EL (cell line): ENCODE measurements around the gene C2orf92.

Experiments used
- DNase-seq: peaks from one replicate; pipeline ENCODE4 v3.0.0-alpha.2; 2016

C2orf92 gene

GRCh38 chr2:97732436-97733340 lies 63.2 kb downstream of the C2orf92 start:
- DNase-seq, result no peak

DNA sequence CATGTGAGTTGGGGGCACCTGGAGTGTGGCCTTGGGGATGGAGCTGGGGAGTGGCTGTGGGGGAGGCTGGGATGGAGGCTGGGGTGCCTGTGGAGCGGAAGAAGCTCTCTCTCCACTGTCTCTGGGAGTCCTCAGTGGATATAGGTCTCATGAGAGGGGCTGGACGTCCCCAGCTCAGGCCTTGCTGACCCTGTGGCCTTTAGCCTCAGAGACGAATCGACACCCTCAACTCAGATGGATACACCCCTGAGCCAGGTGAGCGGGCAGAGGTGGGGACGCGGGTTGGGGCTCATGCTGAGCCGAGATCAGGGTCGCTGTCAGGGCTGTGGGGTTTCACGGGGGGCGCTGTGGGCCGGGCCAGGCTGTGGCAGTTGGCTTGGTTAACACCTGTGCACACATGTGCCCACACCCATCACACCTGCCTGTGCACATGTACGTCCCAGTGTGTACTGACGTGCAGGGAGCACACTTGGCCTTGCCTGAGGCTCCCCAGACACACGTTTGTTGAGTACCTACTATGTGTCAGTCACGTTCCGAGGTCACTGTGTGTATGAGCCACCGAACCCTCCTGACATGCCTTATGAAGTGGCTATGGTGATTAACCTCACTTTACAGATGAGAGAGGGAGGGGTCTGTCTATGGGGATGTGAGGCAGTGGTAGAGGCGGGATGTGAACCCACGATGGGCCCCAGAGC lies 64.0 kb downstream of the C2orf92 start:
- DNase-seq, result no peak

DNA sequence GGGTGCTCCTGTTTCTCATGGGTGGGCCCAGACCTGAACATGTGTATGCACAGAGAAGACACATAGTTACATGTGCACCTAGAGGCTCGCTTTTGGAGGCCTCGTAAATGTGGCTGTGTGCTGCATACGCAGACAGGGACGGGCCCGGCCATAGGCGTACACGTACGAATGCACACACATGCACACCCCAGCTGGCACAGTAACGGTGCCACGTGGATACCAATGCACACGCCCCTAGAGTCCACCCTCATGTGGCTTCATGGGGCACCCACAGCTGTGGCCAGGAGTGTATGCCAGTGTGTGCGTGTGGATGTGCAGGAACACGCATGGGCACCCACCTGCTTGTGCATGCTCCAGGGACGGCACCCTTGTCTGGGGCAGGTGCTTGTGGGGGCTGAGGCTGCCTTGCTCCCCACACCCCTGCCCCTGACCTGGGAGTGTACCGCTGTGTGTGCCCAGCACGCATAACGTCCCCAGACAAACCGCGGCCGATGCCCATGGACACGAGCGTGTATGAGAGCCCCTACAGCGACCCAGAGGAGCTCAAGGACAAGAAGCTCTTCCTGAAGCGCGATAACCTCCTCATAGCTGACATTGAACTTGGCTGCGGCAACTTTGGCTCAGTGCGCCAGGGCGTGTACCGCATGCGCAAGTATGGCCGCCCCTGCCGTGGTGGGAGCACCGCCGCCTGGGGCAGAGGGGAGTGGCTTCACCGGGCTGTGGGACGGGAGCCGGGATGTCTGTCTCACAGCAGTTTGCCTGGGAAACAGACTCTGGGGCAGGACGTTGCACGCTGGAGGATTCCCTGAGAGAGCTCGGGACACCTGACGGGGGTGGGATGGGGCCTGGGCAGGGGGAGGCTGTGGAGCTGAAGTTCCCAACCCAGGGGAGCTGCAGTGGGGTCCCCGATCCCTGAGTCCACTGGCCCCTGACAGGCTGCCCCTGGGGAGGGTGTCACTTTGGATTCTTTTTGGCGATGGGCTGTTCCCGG lies 64.8 kb downstream of the C2orf92 start:
- no peak for DNase-seq

DNA sequence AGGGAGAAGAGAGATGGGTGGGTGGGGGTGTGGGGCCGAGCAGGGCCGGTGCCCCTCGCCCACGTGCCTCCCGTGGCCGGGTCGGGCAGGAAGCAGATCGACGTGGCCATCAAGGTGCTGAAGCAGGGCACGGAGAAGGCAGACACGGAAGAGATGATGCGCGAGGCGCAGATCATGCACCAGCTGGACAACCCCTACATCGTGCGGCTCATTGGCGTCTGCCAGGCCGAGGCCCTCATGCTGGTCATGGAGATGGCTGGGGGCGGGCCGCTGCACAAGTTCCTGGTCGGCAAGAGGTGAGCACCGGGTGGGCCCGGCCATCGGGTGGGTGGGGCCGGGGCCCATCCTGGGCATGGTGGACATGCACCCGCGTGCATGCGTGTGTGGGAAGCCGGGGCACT lies 65.6 kb downstream of the C2orf92 start:
- DNase-seq, result no peak

- DNase-seq, result no peak
Measured at GRCh38 chr2:97736185-97736584, 66.7 kb downstream of the C2orf92 start.

GRCh38 chr2:97736608-97737330 lies 67.3 kb downstream of the C2orf92 start:
- no peak for DNase-seq

DNA sequence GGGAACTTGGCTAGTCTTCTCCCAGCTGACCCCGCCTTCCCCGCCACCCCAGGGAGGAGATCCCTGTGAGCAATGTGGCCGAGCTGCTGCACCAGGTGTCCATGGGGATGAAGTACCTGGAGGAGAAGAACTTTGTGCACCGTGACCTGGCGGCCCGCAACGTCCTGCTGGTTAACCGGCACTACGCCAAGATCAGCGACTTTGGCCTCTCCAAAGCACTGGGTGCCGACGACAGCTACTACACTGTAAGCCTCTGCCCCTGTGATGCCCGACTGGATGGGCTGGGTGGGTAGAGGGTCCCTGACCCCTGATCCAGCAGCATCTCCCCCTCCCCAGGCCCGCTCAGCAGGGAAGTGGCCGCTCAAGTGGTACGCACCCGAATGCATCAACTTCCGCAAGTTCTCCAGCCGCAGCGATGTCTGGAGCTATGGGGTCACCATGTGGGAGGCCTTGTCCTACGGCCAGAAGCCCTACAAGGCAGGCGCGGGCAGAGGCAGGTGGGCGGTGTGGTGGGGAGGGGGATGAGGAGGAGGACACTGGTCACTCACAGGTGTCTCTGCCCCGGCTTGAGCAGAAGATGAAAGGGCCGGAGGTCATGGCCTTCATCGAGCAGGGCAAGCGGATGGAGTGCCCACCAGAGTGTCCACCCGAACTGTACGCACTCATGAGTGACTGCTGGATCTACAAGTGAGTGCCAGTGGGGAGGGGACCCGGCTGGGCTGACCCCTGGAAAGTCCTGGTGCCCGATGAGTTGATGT lies 68.1 kb downstream of the C2orf92 start:
- no peak for DNase-seq

DNA sequence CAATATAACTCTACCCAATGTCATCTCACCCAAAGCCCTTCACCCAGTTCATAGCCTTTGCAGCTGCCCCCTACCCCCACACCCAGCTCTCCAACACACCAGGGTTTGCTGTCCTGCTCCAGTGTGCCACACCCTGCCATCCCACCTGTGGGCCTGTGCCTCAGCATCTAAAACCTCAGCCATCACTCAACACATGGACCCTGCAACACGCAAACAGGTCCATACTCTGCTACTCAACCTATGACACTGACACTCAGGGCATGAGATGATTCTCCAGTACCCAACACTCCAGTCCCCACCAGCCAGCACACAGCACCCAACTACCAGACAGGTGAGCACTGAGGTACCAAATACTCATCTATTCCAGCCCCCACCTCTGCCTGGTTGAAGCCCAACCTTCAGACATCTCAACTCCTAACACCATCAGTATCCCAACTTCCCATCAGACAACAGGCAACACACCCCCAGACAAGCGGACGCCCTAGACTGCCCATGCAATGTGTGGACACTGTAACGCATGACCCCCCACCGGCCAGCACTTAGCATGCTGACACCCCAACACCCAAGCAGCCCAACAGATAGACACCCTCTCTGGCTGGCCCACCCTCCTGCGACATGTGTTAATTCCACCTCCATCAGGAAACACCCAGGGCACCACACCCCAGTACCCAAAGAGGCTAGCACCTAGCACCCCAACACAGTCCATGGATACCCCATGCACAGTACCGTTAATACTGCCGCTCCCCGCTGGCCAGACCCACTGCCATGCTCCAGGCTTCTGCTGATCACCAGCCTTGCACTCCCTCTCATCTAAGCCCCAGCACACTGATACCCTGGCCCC lies 68.9 kb downstream of the C2orf92 start:
- DNase-seq, result no peak

DNA sequence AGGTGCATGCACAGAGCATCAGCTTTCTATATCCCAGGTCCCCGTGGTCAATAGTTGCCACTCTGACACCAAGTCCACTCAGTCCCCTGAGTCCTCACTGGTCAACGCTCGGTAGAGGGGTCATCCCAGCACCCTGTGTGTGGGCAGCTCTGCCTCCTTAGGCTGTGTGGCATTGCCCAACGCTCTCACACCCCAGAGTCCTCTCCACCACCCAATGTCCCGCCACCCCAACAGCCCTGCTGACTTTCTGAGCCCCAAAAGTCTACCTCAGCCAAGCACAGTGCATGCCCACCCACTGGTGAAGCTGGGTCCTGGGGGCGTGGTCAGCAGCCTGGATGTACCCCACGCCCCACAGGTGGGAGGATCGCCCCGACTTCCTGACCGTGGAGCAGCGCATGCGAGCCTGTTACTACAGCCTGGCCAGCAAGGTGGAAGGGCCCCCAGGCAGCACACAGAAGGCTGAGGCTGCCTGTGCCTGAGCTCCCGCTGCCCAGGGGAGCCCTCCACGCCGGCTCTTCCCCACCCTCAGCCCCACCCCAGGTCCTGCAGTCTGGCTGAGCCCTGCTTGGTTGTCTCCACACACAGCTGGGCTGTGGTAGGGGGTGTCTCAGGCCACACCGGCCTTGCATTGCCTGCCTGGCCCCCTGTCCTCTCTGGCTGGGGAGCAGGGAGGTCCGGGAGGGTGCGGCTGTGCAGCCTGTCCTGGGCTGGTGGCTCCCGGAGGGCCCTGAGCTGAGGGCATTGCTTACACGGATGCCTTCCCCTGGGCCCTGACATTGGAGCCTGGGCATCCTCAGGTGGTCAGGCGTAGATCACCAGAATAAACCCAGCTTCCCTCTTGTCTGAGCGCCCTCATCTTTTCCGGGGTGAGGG lies 69.7 kb downstream of the C2orf92 start:
- DNase-seq, result no peak

GRCh38 chr2:97739893-97740245 lies 70.4 kb downstream of the C2orf92 start:
- DNase-seq, result no peak

DNA sequence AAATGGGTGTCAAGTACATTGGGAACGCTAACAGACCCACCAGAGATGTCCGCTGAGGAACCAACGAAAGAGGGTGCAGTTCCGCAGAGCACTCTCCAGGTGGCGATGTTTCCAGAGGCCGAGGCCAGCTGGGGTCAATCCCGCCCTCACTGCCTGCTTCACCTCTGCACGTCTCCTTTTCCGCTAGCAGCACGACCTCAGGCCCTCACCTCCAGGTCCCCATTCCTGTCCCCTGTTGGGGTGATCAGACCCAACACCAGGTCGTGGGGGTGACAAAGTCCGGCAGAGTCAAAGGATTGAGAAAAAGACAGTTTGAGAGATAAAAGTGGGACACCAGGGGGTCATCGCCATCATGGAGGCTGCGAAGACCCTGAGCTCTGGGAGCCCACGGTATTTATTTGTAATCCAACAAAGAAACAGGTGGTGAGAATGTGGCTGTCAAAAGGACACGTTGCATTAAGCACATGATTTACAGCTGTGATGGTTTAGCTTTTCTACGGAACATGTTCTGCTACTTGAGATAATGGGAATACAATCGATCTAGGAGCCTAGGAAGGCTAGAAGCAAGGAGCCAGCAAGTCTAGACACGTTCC lies 71.2 kb downstream of the C2orf92 start:
- DNase-seq, result peak; percentile 31

GRCh38 chr2:97741251-97741650 lies 71.7 kb downstream of the C2orf92 start:
- no peak for DNase-seq

- DNase-seq, result no peak
Measured at GRCh38 chr2:97741686-97742085, 72.2 kb downstream of the C2orf92 start.

- no peak for DNase-seq
Measured at GRCh38 chr2:97742381-97742847, 72.9 kb downstream of the C2orf92 start.

DNA sequence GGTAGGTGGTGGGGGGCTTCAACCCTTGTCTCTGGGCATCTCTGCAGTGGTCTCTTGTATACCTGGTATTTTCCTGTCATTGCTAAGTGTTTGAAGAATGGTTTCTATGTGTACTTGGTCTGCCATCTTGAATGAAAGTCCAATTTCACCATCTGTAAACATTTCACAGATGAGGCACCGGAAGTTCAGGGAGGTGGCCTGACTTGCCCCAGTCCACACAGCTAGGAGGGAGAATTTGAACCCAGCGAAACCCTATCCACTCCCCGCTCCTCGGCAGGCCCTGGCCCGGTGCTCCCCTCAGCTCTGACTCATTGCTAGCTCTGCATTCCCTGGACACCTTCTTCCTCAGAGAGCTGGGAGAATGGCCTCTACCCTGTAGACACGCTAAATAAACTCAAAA lies 74.4 kb downstream of the C2orf92 start:
- no peak for DNase-seq

DNA sequence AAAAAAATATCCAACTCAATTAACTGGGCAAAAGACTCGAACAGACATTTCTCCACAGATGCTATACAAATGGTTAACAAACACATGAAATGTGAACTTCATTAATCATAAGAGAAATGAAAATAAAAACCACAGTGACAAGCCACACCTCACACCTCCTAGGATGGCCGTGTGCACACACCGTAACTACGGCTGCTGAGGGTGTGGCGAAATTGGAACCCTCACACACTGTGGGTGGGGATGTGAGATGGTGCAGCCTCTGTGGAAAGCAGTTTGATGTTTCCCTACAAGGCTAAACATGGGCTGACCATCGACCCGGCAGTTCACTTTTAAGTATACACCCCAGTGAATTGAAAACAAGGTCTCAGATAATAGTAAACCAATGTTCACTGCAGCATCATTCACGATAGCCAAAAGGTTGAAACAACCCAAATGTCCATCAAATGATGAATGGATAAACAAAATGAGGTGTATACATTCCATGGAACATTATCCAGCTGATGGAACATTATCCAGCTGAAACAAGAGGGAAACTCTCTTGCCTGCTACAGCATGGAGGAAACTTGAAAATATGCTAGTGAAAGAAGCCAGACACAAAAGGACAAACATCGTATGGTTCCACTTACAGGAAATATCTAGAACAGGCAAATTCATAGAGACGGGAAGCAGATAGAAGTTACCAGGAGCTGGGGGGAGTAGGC lies 76.1 kb downstream of the C2orf92 start:
- no peak for DNase-seq

GRCh38 chr2:97747285-97747684 lies 77.8 kb downstream of the C2orf92 start:
- no peak for DNase-seq

- DNase-seq, result no peak
Measured at GRCh38 chr2:97747716-97748115, 78.2 kb downstream of the C2orf92 start.
